ENCODE measurements around the gene HDLBP.
A peak's percentile ranks its signal among the peaks of the same experiment; 100 is the strongest.

GRCh38 chr2:241228081-241228859 is 87.2 kb downstream of the HDLBP start:
- TF ChIP-seq POLR2AphosphoS5 (IDR thresholded peaks at IDR 0.05; ENCODE audit: low read depth, low read length) (peak; percentile 46; the same call in 1 of the 2 replicates), REST (IDR thresholded peaks at IDR 0.05; ENCODE audit: insufficient read depth in 1 of 2, low read depth in 2 of 2, low read length in 2 of 2) (no peak), TAF1 (IDR thresholded peaks at IDR 0.05; ENCODE audit: borderline replicate concordance, insufficient read depth, low read length) (no peak), SIN3A (IDR thresholded peaks at IDR 0.05; ENCODE audit: borderline replicate concordance, insufficient read depth, low read length) (no peak), FOXP2 (optimal IDR thresholded peaks at IDR 0.05; ENCODE audit: borderline replicate concordance, extremely low read depth, extremely low read length, insufficient read depth) (no peak)

Measured in PFSK-1 (cell line).